GM12874 (cell line): Measurements from ENCODE around the gene TMEM184B.

ENCODE experiments used
- TF ChIP-seq, protein P1 (sequence below): IDR thresholded peaks from 2 replicates; pipeline ENCODE4 v1.5.1; 2011; ENCODE audit warnings: low read depth, mild to moderate bottlenecking, control low read depth, low read length, moderate library complexity; ENCODE audit not compliant: insufficient read depth

Gene TMEM184B

DNA sequence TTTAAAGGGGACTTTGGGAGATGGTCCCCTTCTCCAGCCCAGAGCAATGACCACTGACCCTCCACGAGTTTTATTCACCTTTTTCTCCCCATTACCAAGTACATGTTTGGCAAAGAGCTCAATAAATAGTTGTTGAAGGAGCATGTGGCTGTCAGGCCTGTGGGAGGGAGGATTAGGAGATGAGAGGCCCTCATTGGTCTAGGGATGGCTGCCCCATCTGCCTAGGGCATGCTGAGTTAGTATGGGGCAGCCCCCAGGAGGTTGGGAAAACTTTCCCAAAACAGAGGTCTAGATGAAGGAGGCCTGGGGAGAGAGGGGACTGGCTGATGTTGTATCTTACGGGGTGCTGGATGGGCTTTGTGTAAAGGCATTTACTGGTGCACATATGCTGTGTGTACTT, 60.4 kb downstream of the TMEM184B start:
- TF ChIP-seq, protein P1, sequence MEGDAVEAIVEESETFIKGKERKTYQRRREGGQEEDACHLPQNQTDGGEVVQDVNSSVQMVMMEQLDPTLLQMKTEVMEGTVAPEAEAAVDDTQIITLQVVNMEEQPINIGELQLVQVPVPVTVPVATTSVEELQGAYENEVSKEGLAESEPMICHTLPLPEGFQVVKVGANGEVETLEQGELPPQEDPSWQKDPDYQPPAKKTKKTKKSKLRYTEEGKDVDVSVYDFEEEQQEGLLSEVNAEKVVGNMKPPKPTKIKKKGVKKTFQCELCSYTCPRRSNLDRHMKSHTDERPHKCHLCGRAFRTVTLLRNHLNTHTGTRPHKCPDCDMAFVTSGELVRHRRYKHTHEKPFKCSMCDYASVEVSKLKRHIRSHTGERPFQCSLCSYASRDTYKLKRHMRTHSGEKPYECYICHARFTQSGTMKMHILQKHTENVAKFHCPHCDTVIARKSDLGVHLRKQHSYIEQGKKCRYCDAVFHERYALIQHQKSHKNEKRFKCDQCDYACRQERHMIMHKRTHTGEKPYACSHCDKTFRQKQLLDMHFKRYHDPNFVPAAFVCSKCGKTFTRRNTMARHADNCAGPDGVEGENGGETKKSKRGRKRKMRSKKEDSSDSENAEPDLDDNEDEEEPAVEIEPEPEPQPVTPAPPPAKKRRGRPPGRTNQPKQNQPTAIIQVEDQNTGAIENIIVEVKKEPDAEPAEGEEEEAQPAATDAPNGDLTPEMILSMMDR, result no peak

DNA sequence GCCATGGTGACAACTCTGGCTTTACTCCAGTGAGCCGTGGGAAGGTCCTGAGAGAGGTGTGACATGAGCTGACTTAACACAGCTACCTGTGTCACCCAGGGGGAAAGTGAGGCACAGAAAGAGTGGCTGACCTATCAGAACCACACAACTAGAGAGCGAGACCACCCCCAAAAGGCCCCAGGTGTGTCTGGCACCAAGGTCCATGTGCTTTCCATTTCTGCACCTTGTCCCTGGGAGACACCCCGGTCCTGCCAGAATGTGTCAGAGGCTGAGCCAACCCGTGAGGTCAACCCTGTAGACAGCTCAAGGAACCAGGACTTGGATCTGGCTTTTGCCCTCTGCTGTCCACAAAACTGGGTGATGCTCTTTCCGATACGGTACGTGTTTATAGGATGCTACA, 61.3 kb downstream of the TMEM184B start:
- TF ChIP-seq, protein P1, result no peak

GRCh38 chr22:38208551-38208968, 64.2 kb downstream of the TMEM184B start:
- TF ChIP-seq, protein P1, result no peak

GRCh38 chr22:38207898-38208432, 64.8 kb downstream of the TMEM184B start:
- TF ChIP-seq, protein P1, result no peak

DNA sequence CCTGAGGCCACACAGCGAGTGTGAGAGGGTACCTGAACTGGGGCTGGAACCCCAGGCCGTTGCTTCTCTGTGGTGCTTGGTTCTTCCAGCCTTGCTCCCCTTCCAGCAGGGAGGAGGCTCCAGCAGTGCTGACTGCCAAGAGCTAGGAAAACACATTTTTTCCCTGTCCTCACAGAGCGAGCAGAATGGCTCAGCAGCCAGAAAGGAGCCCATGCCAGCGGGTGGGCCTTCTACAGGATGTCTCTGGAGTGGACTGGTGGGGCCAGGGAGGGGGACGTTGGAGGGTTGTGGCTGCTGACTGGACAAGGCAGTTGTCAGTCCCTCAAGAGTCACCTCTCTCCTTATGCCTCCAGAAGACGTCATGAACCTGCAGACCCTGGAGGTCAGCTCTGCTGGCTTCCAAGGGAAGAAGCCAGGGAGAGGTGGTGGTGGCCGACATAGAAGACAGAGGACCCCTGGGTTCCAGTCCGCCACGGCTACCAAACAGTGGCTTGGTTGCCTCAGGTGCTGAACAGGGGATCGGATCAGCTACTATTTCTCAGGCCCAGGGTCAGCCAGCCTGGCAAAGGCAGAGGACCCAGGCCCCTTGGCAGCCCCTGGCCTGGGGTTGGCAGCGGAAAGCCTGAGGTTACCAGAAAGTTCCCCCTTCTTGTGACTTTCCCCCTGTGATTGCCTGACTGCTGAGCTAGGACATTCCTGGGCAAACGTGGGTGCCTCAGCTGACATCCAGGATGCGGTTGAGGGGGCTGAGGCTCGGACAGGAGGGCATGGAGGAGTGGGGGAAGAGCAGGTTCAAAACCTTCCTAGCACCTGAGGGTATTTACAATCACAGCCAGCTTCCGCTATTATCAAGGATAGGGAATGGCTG, 67.3 kb downstream of the TMEM184B start:
- TF ChIP-seq, protein P1, result no peak

DNA sequence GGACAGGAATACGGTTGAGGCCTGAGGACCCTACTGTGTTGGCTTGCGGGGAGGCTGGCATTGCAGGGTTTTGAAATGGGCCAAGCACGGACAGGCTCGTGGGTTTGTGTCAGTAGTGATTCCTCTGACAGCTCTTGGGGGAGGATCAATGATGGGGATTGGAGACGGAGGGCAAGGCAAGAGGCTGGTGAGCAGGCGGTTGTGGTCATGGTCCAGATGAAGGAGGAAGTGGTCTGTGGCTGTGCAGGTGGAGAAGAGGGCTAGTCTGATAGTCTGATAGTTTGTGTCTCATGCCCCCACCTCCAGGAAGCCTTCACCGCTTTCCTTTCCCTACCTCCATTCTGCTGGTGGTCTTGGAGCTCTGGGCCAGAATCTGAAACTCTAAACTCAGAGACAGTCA, 68.0 kb downstream of the TMEM184B start:
- TF ChIP-seq, protein P1, result no peak

DNA sequence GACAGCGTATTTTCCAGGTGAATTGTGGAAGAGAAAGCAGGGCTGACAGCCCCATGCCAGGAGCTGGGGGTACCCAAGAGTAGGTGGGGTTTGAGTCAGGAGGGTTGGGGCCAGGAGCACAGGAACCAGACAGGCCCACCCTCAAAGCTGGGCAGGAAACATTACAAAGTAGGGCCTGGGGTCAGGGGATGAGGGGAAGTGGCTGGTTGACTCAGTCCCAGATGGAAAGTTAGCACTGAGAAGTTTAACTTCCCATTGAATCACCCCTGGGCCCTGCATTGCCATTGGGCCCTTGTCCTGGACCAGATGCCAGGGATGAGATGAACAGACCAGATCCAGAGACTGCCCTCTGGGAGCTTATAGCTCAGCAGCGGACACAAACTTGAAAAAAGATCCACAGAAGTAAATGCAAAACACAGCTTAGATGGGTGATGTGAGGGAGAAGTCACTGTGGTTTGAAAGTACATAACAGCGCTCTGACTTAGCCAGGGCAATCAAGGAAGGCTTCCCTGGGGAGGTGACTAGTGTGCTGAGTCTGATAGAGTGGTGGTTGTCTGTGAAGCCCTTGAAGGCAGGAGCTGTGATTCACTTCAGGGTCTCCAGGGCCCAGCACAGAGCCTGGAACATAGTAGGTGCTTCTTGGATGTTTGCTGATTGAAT, 68.8 kb downstream of the TMEM184B start:
- TF ChIP-seq, protein P1, result no peak
